ENCODE data around the gene RABEPK. TPM values are rescaled to one million over a fixed set of nuclear protein-coding genes. Genes with fewer than 3 reads are reported as not detected.
"Not testable (repeated sequence)": the region's sequence is repeated elsewhere in the genome, so short reads cannot be mapped to it uniquely, and the experiment has no call there.

Gene RABEPK
- total RNA-seq, 2 donors from 2014 or later, result 9.8 to 13.0 TPM

DNA sequence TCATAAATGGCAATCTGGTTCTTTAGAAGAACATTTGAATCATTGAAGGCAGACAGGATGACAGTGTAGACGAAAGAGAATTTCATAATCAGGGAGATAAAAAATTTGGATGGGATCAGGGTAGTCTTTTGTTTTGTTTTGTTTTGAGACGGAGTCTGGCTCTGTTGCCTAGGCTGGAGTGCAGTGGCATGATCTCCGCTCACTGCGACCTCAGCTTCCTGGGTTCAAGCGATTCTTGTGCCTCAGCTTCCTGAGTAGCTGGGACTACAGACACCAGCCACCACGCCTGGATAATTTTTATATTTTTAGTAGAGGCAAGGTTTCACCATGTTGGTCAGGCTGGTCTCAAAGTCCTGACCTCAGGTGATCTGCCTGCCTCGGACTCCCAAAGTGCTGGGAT is 63.7 kb downstream of the RABEPK start:
- DNase-seq (peak in 1 of 3 donors; percentile 19), ATAC-seq (peak; percentile 10)
- not testable (repeated sequence) for H3K36me3 Mint-ChIP-seq (ENCODE audit: low read depth); H3K27me3 Mint-ChIP-seq; H3K9me3 ChIP-seq (ENCODE audit: control insufficient read depth, low read length, poor library complexity, severe bottlenecking)
- Mint-ChIP-seq H3K4me3 (peak overlapping the region; percentile 81), H3K4me1 (peaks cover 33% of the 10 kb centered on the region), H3K27ac (peak overlapping the region; percentile 98)

DNA sequence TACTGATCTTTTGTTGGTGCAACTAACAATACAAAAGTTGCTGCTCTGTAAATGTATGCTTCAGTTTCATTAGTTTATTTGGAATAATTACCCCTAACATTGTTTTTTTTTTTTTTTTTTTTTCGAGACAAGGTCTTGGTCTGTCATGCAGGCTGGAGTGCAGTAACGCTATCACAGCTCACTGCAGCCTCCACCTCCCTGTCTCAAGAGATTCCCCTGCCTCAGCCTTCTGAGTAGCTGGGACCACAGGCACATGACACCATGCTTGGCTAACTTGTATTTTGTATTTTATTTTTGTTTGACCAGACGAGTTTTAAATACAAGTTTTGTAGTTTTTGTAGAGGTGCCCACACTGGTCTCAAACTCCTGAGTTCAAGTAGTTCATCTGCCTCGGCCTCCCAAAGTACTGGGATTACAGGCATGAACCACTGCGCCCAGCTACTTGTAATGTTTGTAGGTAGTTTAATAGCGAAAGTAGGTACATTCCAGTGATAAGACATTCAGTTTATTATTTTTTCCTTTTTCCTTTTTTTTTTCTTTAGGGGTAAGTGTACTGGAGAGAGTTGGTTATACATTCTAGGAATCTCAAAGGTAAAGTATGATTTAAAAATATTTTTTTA is 68.2 kb downstream of the RABEPK start:
- no peaks in the 10 kb centered on the region for H3K9me3 ChIP-seq (ENCODE audit: control insufficient read depth, low read length, poor library complexity, severe bottlenecking)
- H3K36me3 Mint-ChIP-seq (ENCODE audit: low read depth), result peaks cover 2% of the 10 kb centered on the region
- H3K27me3 Mint-ChIP-seq, result no peaks in the 10 kb centered on the region
- H3K4me1 Mint-ChIP-seq, result peaks cover 26% of the 10 kb centered on the region
- no peak overlapping the region for H3K27ac Mint-ChIP-seq
- no peak overlapping the region for H3K4me3 Mint-ChIP-seq
- DNase-seq (no peak), ATAC-seq (no peak)

GRCh38 chr9:125269014-125269397 is 68.7 kb downstream of the RABEPK start:
- H3K36me3 Mint-ChIP-seq (ENCODE audit: low read depth), result peaks cover 2% of the 10 kb centered on the region
- H3K4me1 Mint-ChIP-seq, result peaks cover 23% of the 10 kb centered on the region
- no peaks in the 10 kb centered on the region for H3K27me3 Mint-ChIP-seq
- no peak overlapping the region for H3K27ac Mint-ChIP-seq
- H3K9me3 ChIP-seq (ENCODE audit: control insufficient read depth, low read length, poor library complexity, severe bottlenecking), result no peaks in the 10 kb centered on the region
- no peak overlapping the region for H3K4me3 Mint-ChIP-seq
- ATAC-seq (no peak), DNase-seq (no peak)

- H3K4me1 Mint-ChIP-seq, result peaks cover 16% of the 10 kb centered on the region
- no peaks in the 10 kb centered on the region for H3K9me3 ChIP-seq (ENCODE audit: control insufficient read depth, low read length, poor library complexity, severe bottlenecking)
- peaks cover 2% of the 10 kb centered on the region for H3K36me3 Mint-ChIP-seq (ENCODE audit: low read depth)
- H3K27ac Mint-ChIP-seq, result no peak overlapping the region
- H3K27me3 Mint-ChIP-seq, result no peaks in the 10 kb centered on the region
- DNase-seq (no peak), ATAC-seq (no peak)
- H3K4me3 Mint-ChIP-seq, result no peak overlapping the region
Measured at GRCh38 chr9:125271081-125271480, 70.7 kb downstream of the RABEPK start.

DNA sequence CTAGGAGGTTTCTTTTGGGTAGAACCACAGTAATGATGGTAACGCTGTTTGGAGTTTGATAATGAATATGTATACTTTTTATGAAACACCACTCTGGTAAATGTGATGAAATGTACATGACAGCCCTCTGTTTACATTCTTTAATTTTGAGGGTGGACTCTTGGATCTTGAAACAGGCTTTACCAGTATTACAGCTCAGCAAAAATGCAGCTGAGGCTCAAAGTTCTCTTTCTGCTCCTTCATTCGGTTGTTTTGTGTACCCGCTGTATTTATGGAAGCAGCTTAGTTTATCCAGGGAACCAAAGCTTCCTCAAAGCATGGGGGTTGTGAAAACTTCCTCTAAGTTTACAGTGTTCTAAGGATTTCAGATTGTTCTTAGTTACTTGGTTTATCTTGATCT is 72.4 kb downstream of the RABEPK start:
- Mint-ChIP-seq H3K36me3 (ENCODE audit: low read depth) (peaks cover 2% of the 10 kb centered on the region), H3K27me3 (no peaks in the 10 kb centered on the region), H3K4me3 (no peak overlapping the region), H3K4me1 (peaks cover 18% of the 10 kb centered on the region), H3K27ac (peak overlapping the region; percentile 83)
- ATAC-seq (no peak), DNase-seq (no peak)
- no peaks in the 10 kb centered on the region for H3K9me3 ChIP-seq (ENCODE audit: control insufficient read depth, low read length, poor library complexity, severe bottlenecking)

- Mint-ChIP-seq H3K27ac (no peak overlapping the region), H3K27me3 (no peaks in the 10 kb centered on the region), H3K4me3 (no peak overlapping the region), H3K4me1 (peaks cover 13% of the 10 kb centered on the region), H3K36me3 (ENCODE audit: low read depth) (peaks cover 2% of the 10 kb centered on the region)
- no peaks in the 10 kb centered on the region for H3K9me3 ChIP-seq (ENCODE audit: control insufficient read depth, low read length, poor library complexity, severe bottlenecking)
- no peak for ATAC-seq
- no peak for DNase-seq
Measured at GRCh38 chr9:125276771-125277170, 76.4 kb downstream of the RABEPK start.

- H3K36me3 Mint-ChIP-seq (ENCODE audit: low read depth), result peaks cover 2% of the 10 kb centered on the region
- H3K4me3 Mint-ChIP-seq, result no peak overlapping the region
Measured at GRCh38 chr9:125277411-125277810, 77.1 kb downstream of the RABEPK start.

DNA sequence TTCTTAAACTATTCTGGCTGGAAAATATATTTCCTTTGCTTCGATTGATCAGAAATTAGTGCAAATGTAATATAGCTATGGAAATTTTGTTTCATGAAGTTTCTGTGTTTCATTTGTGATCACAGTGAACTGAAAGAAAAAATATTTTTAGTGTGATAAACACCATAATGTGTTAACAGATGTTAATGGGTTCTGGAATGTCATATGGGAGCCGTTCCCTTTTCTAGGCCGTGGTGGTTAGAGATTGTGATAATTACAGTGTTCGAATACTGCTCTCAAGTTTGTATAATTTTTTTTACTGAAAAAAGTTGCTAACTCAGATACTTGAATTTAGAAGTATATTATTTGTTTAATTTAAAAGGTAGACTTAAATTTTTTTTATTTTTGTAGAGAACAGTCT is 80.6 kb downstream of the RABEPK start:
- no peak for DNase-seq
- H3K27me3 Mint-ChIP-seq, result no peaks in the 10 kb centered on the region
- no peak overlapping the region for H3K27ac Mint-ChIP-seq
- no peaks in the 10 kb centered on the region for H3K36me3 Mint-ChIP-seq (ENCODE audit: low read depth)
- no peak for ATAC-seq
- H3K9me3 ChIP-seq (ENCODE audit: control insufficient read depth, low read length, poor library complexity, severe bottlenecking), result no peaks in the 10 kb centered on the region
- peaks cover 8% of the 10 kb centered on the region for H3K4me1 Mint-ChIP-seq
- H3K4me3 Mint-ChIP-seq, result no peak overlapping the region

More at GRCh38 chr9:125277411-125277810, 77.1 kb downstream of the RABEPK start:
- ATAC-seq (no peak), DNase-seq (no peak)
- Mint-ChIP-seq H3K27ac (no peak overlapping the region), H3K27me3 (no peaks in the 10 kb centered on the region), H3K4me1 (peaks cover 14% of the 10 kb centered on the region)
- H3K9me3 ChIP-seq (ENCODE audit: control insufficient read depth, low read length, poor library complexity, severe bottlenecking), result no peaks in the 10 kb centered on the region

Other genes starting within 250 kb of the RABEPK start
- 10 to 100 TPM in 1 of 2 donors, 1 to 10 TPM in 1; 7.2 to 10.5 TPM for gene SCAI, start 57.0 kb upstream of the RABEPK start, total RNA-seq
- gene PPP6C, start 10.7 kb upstream of the RABEPK start, total RNA-seq, result 10 to 100 TPM; 34.3 to 34.6 TPM
- 100 to 1,000 TPM; 224 to 229 TPM for gene HSPA5, start 40.8 kb downstream of the RABEPK start, total RNA-seq
- 10 to 100 TPM; 67.1 to 76.4 TPM for gene GAPVD1, start 61.3 kb downstream of the RABEPK start, total RNA-seq

All from T-helper 17 cell (primary cell).